Lower leg skin (tissue), 4 donors: ENCODE data around the gene MATN1. TPM values are rescaled to one million over a fixed set of nuclear protein-coding genes. Genes with fewer than 3 reads are reported as not detected.

Experiments used
- DNase-seq, 2 donors: peaks; one replicate each; pipeline ENCODE4 v3.0.0-alpha.2; 2019; ENCODE audit warnings: low spot score in 2 of 2
- H3K4me3 ChIP-seq: fragments of 200-600 bp; sonication (generic); 2 replicates; pipeline ENCODE4 v1.5.1; 2017; ENCODE audit warnings: mild to moderate bottlenecking, low read depth; ENCODE audit not compliant: poor library complexity, severe bottlenecking
- CTCF ChIP-seq, 3 donors: fragments of 450-650 bp; IDR thresholded peaks; one replicate each; pipeline ENCODE4 v1.5.1; 2016; ENCODE audit warnings: antibody characterized with exemption in 3 of 3, mild to moderate bottlenecking in 3 of 3, moderate library complexity in 2 of 3
- POLR2A ChIP-seq, 2 donors: fragments of 450-650 bp; IDR thresholded peaks; one replicate each; pipeline ENCODE4 v1.6.1; 2016 to 2017; ENCODE audit warnings: antibody characterized with exemption in 2 of 2, mild to moderate bottlenecking in 1 of 2, moderate library complexity in 1 of 2
- WGBS, 2 donors: methylation state at CpG; one replicate each; pipeline ENCODE4 v1.1.5; 2018; 5-methylcytosine and 5-hydroxymethylcytosine counted together
- intact Hi-C: fragments of 100-400 bp; cut with DNase I; formaldehyde crosslinking; loops from one replicate; pipeline ENCODE4 v1.15.0; 2023; ENCODE audit warnings: low total_unique reads
- total RNA-seq, 4 donors: library from RNA; depleted of rRNA; stranded (reverse); fragments of >200 nt; gene quantifications; one replicate each; pipeline ENCODE4 v1.1.0, GENCODE V29; 2016

Gene MATN1
- total RNA-seq, 4 donors from 2014 or later, result not detected

- WGBS, 2 donors, result 71 to 79% methylated on average over 10 of the region's 10 CpGs
- H3K4me3 ChIP-seq, result no peak overlapping the region
- TF ChIP-seq CTCF (IDR thresholded peaks at IDR 0.05), result no peak
- no peak for DNase-seq
- intact Hi-C loops, result no loop called here
These were observed 9.1 kb upstream of the MATN1 start for GRCh38 chr1:30732277-30732996.

- no peak for DNase-seq
- TF ChIP-seq POLR2A (IDR thresholded peaks at IDR 0.05), result no peak
- no peak for TF ChIP-seq CTCF (IDR thresholded peaks at IDR 0.05)
- intact Hi-C loops, result no loop called here
- WGBS, 2 donors, result 74 to 75% methylated on average over 8 of the region's 8 CpGs
- no peak overlapping the region for H3K4me3 ChIP-seq
These were observed 8.5 kb upstream of the MATN1 start for GRCh38 chr1:30731806-30732276.

- WGBS, 2 donors, result 70 to 79% methylated on average over 10 of the region's 10 CpGs
- no peak for DNase-seq
- intact Hi-C loops, result no loop called here
- no peak for TF ChIP-seq POLR2A (IDR thresholded peaks at IDR 0.05)
- TF ChIP-seq CTCF (IDR thresholded peaks at IDR 0.05), result no peak
- no peak overlapping the region for H3K4me3 ChIP-seq
These were observed 7.9 kb upstream of the MATN1 start for GRCh38 chr1:30731109-30731805.

DNA sequence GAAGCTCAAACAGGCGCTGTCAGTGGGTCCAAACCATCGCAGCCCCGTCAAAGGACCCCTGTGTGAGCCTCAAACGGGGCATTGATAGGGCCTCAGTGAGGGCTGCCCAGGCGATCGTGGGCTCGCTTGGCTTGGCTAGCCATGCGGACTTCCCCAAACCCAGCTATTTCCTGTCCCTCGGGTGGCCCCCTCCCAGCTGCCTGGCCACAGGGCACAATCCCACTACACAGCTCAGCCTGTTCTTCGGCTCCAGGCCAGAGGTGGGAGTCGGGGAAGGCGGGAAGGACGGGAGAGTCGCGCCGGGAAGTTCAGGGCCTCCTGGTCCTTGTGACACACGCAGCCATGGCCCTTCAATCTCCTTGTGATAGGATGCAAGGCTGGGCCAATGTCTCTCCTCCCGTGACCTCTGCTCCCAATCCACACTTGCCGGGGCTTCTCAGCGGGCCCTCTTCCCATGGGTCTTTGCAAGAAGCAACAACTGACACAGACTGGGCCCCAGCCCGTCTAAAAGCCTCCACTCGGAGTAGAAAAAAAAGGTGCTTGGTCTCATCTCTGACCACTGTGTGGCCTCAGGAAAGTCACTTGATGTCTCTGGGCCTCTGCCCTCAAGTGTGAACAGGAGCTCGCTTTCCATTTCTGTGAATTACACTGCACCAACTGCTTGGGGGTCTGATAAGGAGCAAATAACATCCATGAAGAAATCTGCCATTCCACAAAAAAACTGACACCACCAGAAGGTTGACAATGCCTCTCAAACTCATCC is 7.1 kb upstream of the MATN1 start:
- no peak overlapping the region for H3K4me3 ChIP-seq
- intact Hi-C loops, result no loop called here
- 63 to 69% methylated on average over 17 to 23 of the region's 23 CpGs for WGBS, 2 donors
- DNase-seq, result no peak
- TF ChIP-seq POLR2A (IDR thresholded peaks at IDR 0.05) (no peak), CTCF (IDR thresholded peaks at IDR 0.05) (no peak)

GRCh38 chr1:30729901-30730300 is 6.5 kb upstream of the MATN1 start:
- no peak overlapping the region for H3K4me3 ChIP-seq
- 88 to 91% methylated on average over 6 of the region's 6 CpGs for WGBS, 2 donors
- TF ChIP-seq CTCF (IDR thresholded peaks at IDR 0.05) (no peak), POLR2A (IDR thresholded peaks at IDR 0.05) (no peak)
- DNase-seq, result no peak
- intact Hi-C loops, result loop anchor here (5.0 kb wide), 1 partner anchor 752 kb away; no protein-coding TSS in a partner anchor
